GM19438 (cell line): ENCODE results near the gene SP3.
"Not testable (repeated sequence)": the region's sequence is repeated elsewhere in the genome, so short reads cannot be mapped to it uniquely, and the experiment has no call there.

Experiments used
- ATAC-seq: cut with Tn5 transposase; IDR thresholded peaks from one replicate; pipeline ENCODE4 v1.9.1; 2021; ENCODE audit warnings: low read depth; ENCODE audit not compliant: unreplicated experiment

Gene SP3

DNA sequence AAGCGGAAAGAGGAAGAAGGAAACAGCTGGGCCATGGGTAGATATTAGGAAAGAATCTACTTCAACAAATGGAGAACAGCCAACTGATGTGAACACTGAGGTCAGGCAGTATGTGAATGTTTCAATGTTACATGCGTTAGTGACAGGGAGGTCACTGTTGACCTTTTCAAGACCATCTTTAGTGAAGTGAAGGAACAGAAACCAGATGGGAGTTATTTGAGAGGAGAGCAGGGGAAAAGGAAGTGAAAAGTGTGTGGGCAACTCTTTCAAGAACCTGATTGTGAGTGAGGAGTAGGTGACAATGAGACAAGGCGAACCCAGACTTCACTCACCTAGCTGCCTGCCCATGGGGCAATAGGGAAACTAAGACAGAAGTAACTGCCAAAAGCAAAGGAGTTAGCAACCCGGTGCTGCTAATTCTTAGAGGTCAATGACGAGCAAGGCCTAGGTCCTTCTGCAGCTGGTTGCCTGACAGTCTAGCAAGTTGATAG lies 67.0 kb downstream of the SP3 start:
- peak; percentile 93 for ATAC-seq

DNA sequence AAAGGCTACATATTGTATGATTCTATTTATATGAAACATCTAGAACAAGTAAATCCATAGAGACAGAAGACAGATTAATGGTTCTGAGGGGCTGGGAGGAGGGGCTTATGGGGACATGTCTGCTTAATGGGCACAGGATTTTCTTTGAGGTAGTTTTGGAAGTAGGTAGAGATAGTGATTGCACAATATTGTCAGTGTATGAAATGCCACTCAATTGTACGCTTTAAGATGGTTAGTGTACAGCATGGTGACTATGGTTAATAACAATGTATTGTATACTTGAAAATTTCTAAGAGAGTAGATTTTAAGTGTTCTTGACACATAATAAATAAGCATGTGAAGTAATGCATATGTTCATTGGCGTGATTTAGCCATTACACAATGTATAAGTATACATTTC lies 68.4 kb downstream of the SP3 start:
- no peak for ATAC-seq

DNA sequence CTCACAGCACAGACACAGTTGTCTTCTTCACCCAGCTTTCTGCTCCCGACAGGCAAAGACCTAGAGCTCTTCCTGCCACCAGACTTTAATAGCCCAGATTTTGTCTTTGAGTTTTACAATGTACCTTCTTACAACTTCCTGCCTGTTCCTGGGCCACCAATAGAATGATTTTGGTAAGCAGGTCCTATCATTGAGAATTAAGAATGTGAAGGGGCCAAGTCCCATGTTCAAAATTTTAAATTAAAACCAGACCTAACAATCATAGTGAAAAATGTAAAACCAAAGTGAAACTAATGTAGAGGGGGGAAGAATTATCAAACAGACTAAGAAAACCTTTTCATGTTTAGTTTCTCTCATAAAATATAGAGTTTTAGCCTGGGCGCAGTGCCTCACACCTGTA lies 72.8 kb downstream of the SP3 start:
- ATAC-seq: no peak

DNA sequence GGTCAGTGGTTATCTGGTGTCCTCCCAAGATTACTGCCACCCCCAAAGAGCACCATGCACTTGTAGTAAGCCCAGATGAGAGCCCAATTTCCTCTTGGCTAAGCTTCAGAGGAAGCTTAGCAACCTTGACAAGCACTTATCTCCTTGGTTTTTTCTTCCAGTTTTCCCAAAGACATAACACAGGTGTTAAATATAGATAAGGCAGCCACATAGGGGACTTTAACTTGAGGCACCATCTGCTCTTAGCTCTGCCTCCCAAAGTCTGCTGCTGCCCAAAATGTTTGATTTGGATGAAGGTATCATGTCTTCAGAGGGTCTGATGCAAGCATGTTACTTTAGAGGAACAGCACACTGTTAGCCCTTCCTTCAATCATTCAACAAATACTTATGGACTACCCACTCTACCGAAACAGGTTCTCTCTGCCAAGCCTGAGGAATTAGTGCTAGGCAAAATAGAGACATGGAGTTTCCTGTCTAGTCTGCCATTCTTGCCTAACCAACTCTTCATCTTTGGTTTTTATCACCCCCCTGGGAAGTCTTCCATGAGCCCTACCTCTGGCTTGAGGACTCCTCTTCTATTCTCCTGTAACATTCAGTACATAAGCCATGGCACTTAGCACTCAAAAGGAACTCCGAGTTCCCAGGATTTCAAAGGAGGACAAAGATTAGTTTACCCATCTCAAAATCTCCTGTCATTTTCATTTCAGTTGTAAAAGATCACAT lies 73.7 kb downstream of the SP3 start:
- ATAC-seq: no peak

DNA sequence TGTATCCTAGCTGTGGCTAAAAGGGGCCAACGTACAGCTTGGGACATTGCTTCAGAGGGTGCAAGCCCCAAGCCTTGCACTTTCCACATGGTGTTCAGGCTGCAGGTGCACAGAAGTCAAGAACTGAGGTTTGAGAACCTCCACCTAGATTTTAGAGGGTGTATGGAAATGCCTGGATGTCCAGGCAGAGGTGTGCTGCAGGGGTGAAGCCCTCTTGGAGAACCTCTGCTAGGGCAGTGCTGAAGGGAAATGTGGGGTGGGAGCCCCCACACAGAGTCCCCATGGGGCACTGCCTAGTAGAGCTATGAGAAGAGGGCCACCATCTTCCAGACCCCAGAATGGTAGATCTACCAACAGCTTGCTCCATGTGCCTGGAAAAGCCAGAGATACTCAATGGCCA lies 75.7 kb downstream of the SP3 start:
- not testable (repeated sequence) for ATAC-seq

DNA sequence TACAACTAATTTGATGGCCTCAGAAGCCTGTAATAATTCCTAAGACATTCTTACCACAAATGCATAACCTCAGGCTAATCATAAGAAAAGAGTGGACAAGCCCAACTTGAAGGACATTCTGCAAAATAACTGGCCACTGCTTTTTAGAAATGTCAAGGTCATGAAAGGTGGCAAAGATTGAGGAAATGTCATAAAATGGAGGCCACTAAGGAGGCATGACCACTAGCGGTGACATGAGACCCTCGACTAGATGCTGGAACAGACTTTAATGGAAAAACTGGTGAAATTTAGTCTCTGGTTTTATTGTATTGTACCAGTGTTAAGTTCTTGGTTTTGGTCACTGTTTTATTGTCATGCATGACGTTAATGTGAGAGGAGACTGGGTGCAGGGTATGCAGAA lies 78.6 kb downstream of the SP3 start:
- no peak for ATAC-seq

DNA sequence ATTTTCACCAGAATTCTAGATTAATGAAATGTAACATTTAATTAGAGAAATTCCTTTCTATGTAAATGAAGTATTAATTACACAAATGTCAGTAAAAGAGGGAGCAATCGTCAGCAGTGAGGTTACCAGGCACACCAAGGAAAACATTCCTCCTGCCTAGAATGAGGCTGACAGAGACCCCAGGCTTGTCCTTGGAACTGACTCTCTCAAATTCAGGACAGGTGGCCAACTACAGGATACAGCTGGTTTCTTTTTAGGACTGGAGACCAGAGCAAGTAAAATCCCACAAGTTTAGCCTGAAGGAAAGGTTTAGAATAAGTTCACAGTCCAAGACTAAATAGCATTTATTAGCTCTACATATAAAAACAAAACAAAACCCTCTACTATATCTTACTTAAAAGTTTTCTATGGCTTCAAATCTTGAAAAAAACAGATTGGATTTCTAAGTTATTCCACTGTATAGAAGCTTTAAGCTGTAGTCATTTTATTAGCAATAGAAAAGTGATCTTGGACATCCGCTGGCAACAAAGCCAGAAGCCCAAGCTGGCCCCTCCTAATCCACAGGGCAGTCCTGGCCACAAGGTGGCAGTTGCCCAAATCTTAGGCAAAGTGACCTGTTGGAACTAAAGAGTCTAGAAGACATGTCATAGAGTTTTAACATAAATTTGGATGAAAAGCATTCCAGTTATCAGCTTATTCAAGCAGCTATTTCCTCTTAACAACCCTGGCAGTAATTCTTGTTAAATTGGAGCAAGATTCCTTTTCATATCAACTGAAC lies 81.0 kb downstream of the SP3 start:
- no peak for ATAC-seq

DNA sequence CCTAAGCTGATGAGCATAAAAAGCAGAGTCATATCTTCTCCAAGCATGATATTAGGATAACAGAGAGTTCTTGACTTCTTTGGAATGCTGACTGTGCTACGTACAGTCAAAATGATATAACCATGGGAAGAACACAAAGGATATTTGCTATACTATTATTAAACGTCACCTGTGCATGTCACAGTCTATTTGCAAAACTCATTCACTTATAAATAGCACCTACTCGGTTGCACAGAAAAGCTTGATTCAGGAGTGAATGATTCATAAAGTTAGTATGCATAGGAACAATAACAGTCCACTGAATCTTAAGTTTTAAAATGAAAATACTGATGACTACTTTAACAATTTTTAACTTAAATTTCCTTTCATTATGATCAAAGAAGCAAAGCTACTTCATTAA lies 83.3 kb downstream of the SP3 start:
- no peak for ATAC-seq

DNA sequence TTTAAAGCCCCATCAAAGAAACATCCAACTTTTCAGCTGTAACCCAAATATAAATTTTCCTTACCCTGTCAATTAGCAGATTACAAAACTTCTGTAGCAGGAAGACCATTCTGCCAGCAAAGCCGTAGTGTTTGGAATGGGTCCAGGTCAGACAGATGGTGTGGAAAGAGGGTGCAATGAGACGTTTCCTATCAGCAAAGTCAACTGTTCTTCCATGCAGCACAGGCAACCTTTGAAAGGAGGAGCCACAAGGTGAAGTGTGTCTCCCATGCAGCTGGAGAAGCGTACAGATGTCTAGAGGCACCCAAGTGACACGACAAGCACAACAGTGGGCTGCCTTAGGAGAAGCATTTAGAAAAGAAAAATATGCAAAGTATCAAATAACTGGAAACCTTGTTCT lies 83.7 kb downstream of the SP3 start:
- no peak for ATAC-seq

DNA sequence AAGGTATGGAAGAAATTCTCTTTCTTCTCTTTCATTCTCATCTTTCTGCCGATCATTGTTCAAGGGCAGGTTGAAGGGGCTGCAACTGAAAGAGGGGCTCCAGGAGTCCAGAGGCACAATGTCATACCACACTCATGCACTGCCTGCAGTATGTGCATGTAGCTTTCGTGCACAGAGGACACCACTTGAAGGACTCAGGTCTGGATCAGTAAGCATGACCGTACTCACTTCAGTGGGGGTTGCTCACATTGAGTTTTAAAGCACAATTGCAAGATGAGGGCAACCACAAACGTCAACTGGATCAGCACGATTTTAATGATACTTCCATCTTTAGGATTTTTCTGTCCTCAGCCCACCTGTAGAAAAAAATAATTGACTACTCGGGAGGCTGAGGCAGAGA lies 84.6 kb downstream of the SP3 start:
- ATAC-seq: no peak

DNA sequence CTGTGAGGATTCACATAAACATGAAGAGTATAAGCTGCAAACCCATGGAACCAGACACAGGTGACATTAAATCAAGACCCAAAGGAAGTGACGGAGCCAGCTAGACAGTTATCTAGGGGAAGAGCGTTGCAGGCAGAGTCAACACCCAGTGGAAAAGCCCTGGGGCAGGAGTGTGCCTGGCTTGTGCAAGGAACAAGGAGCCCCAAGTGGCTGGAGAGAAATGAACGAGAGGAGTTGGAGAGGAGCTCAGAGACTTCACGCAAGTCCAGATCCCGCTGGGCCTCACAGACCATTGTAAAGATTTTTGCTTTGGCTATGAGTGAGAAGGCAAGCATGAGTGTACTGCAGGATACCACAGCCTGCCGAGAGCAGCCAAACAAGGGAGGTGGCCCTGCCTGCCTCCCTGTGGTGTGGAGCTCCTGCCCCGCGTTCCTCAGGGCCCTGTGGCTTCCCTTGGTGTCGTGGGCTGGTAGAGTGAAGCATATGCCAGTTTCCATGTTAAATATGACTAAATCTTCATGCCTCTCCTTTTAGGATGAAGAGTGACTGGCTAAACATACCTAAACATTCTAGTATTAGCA lies 88.2 kb downstream of the SP3 start:
- no peak for ATAC-seq

DNA sequence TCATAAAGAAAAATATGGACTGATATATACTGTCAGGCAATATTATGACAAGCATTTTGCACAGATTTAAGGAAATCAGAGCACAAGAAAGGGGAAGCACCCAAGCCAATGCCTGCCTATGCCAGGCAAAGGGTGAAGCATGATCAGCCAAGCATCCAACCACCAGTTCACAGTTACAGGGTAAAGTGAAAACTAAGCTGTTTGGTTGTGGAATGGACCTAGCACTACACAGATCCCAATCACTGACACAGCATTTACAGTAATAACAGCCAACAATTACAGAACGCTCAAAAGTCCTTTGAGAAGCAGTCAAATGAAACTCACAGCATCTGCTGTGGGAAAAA lies 90.3 kb downstream of the SP3 start:
- ATAC-seq: peak; percentile 86

DNA sequence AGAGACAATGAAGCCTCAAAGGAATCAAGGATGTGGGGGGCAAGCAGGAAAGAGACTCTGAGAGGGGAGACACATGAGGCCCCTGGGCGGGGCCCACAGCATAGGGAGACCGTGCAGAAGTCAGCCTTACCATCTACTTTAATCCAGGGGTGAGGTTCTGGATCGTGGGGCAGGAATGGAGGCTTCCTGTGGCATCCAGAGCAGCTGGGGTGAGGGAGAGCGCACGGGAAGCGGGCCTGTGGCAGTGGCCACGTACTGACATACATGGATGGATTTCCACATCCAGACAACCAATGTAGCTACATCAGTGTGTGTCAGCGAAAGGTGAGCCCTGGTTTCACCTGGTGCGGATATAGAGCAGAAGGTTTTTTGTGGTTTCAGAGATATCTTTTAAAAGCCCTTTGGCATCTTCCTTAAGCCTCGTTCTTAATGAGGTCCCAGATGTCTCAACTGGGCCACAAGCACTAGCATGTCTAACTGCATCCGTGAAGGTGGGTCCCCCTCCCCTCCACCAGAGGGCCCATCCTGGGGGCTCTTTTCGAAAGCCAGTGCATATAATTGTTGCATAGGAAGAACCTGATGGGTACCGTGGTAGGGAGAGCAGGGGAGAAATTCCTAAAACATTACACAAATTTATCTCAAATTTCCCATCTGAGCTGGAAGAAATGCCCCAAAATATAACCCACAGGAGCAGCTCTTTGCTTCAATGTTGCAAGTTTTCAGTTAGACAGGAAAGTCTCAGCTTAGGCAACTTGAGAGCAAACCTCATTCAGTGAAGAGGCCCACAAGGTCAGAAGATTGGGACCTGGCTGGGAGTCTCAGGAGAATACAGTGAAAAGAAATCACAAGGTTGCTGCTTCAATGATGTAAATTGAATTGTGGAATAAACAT lies 90.9 kb downstream of the SP3 start:
- ATAC-seq: peak; percentile 45

DNA sequence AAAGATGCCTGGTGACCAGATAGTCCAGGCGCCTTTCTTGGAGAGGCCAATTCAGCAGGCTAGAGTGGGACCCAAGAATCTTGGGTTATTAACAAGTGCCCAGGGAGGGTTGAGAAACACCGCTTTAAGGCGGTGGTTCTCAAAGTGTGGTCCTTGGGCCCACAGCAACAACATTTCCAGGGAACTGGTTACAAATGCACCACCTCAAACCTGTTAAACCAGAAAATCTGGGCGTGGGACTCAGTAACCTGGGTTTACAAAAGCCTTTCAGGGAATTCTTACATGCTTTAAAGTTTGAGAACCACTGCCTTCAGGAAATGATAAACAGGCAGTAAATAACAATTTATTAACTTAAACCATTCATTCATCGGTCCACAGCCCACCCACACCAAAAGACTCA lies 92.5 kb downstream of the SP3 start:
- no peak for ATAC-seq

DNA sequence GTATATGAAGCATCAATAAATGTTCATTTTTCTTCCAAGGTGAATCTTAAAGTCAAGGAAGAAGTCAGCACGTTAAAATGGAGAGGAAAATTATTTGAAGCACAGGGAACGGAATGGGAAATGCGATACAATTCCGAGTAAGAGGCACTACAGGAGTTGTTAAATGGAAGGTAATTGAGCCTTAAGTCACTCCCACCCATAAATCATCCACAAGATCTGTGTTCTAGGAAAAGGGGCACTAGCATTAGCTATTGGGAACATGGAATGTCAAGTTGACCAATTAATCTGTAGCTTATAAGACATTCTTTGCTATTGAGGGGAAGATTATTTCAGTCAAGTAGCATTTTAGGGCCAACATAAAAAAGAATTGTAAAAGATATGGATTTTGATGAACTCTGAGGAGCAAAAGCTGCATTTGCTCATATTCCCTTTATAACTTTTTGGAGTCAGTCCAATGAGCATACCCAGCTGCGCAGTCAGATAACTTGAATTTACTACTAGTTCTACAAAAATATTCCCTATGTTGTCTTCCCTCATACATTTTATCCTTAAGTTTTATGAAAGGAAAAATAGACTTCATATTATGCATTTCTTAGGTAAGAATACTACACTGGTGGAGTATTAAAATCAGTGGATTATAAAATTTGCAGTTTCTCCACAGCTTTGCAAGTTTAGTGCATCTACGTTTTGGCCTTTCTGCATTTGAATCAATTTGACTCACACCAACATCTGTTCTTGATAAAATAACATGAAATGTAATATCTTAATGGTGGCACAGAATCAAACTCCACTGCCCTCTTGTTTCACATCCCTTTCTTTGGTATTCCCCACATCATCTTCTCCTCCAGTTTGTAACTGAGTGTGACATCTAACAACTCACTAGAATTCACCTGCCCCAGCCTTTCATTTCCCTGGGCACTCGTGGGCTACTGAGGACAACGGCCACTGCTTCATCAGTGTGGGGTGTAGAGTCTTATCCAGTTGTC lies 95.6 kb downstream of the SP3 start:
- no peak for ATAC-seq

DNA sequence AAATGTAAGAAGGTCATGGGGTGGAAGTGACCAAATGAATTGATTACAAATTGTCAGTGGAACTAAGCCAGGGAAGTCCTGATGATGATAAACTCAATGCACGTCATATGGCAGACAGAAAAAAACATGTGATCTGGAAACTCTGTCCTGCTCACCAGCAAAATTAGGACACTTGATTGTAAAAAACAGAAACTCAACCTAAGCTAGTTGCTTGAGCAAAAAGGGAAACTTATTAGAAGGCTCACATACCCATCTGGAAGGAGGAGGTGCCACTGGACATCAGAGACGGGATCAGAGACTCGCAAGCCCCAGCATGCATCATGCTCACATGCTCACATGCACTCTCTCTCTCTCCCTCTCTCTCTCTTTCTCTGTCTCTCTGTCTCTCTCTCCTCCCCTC lies 96.8 kb downstream of the SP3 start:
- no peak for ATAC-seq

DNA sequence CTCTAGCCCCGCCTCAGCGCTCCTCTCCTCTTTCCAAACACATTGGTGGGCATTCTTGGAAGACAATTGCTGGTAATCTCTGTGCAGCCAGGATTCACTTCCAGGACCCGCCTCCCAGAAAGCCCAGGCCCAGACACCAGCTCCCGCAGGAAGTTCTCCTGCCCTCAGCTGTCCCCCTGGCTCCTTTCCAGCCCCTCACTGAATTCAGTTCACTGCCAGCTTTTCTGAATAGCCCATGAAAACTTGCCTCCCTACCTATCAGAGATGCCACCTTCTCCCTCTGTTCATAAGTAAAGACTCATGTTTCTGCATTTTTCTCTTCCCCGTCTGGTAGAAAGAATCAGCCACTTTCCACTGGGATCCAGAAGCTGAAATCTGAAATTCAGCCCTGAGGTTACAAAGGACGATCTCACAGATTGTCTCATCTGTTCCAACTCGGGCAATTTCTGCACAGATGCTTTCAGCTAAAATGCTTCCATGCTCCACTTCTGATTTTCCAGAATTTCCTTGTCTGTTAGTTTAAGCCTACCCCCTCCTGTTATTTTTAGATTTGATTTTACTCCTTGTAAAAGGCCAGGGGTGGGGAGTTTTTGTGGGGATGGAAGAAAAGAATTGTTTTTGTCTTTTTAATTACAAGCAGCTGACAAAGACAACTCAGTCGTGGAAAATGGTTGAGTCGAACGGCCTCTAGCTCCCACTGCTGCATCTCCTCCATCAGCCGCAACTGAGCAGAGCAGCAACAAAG lies 98.1 kb downstream of the SP3 start:
- no peak for ATAC-seq

DNA sequence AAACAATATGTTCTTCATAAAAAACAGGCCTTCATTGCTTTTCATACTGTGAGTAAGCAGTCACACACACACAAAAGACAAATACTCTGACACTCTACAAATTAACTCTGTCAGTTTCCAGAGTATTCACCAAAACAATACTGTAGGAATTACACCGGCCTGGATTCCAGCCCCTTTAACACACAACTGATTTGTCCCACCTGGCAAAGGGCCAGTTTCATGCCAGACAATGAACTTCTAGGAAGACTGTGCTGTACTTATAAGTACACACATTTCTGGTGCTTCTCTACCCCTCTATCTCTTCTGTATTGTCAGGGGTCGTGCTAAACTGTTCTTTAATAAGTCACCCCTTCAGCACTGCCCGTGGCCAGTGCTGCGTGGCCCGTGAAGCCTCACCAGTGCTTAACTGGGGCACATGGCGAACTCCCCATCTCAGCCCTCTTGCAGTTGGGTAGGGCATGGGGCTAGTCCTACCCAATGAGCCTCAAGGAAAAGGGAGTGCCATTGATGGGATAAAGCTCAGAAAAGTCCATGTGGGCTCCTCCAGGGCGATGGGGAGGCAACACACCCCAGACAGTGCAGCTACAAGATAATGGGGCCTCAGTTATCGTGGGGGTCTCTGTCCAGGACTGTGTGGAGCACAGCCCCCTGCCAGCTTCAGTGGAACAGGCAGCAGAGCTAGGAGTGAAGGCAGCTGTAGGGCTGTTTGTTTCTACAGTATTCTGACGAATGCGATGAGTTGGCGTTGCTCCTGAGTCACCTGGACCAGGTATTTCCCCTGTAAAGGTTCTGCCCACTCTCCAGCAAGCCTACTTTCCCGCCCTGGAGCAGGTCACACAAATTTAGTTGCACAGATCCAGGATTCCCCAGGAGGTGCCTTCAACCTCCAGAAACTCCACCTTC lies 99.0 kb downstream of the SP3 start:
- no peak for ATAC-seq
